Muscle of back (tissue), 11 donors: ENCODE data around the gene PNPLA3. TPM values are rescaled to one million over a fixed set of nuclear protein-coding genes. Genes with fewer than 3 reads are reported as not detected.

Experiments
- DNase-seq, 3 donors: peaks; one replicate each; pipeline versions ENCODE4 v3.0.0 to v3.0.0-alpha.2; 2013
- polyA plus RNA-seq, 10 donors: library from polyadenylated mRNA; unstranded; fragments of 120-200 nt; gene quantifications; one replicate each; pipeline ENCODE4 v1.2.1, GENCODE V29; 2013; ENCODE audit not compliant: insufficient read length in 10 of 10

Gene PNPLA3
- polyA plus RNA-seq, 10 donors, result 0.21 to 1.1 (median 0.46) TPM

GRCh38 chr22:43922123-43922522, 1.5 kb upstream of the PNPLA3 start:
- no peak for DNase-seq

GRCh38 chr22:43923191-43923590, 414 bp upstream of the PNPLA3 start:
- DNase-seq, result no peak

- no peak for DNase-seq
Measured at GRCh38 chr22:43924877-43925276, 1.3 kb downstream of the PNPLA3 start.

GRCh38 chr22:43925433-43926348, 2.1 kb downstream of the PNPLA3 start:
- DNase-seq, result no peak

- DNase-seq, result no peak
Measured at GRCh38 chr22:43926349-43926710, 2.7 kb downstream of the PNPLA3 start.

GRCh38 chr22:43928468-43928867, 4.9 kb downstream of the PNPLA3 start:
- DNase-seq, result no peak

- no peak for DNase-seq
Measured at GRCh38 chr22:43928908-43929307, 5.3 kb downstream of the PNPLA3 start.

- DNase-seq, result no peak
Measured at GRCh38 chr22:43931771-43932170, 8.2 kb downstream of the PNPLA3 start.

- DNase-seq, result no peak
Measured at GRCh38 chr22:43941449-43941848, 17.8 kb downstream of the PNPLA3 start.

- DNase-seq, result no peak
Measured at GRCh38 chr22:43944670-43945430, 21.2 kb downstream of the PNPLA3 start.

GRCh38 chr22:43945632-43946383, 22.2 kb downstream of the PNPLA3 start:
- peak; percentile 26 to 54 (median 30) for DNase-seq

GRCh38 chr22:43946384-43946667, 22.7 kb downstream of the PNPLA3 start:
- DNase-seq, result no peak

GRCh38 chr22:43948836-43949406, 25.3 kb downstream of the PNPLA3 start:
- no peak for DNase-seq

- no peak for DNase-seq
Measured at GRCh38 chr22:43951391-43951790, 27.8 kb downstream of the PNPLA3 start.

- no peak for DNase-seq
Measured at GRCh38 chr22:43951966-43952365, 28.4 kb downstream of the PNPLA3 start.

GRCh38 chr22:43953988-43954785, 30.6 kb downstream of the PNPLA3 start:
- no peak for DNase-seq

GRCh38 chr22:43955040-43955882, 31.7 kb downstream of the PNPLA3 start, which contains the start of gene SAMM50:
Gene SAMM50, plus strand, starts transcription at chr22:43955442. Its CDS starts 136 bp downstream, at chr22:43955578.
- peak; percentile 91 to 97 (median 95) for DNase-seq

GRCh38 chr22:43955883-43956782, 32.5 kb downstream of the PNPLA3 start:
- no peak for DNase-seq
